Mesenchymal stem cell (in vitro differentiated cells and primary cell): ENCODE measurements around the gene MEGF11.

Experiments
- DNase-seq: peaks from one replicate; pipeline ENCODE4 v3.0.0-alpha.2; 2013
- H2AFZ ChIP-seq: one replicate; pipeline ENCODE4 v1.6.1; 2013; ENCODE audit warnings: low read depth, mild to moderate bottlenecking, control low read depth, inconsistent platforms, low read length, moderate library complexity
- H2AK5ac ChIP-seq: 2 replicates; pipeline ENCODE4 v1.6.1; 2013; ENCODE audit warnings: low read length, moderate library complexity, mild to moderate bottlenecking, inconsistent platforms; ENCODE audit not compliant: severe bottlenecking
- H2BK120ac ChIP-seq: one replicate; pipeline ENCODE4 v1.6.1; 2013; ENCODE audit warnings: low read depth, mild to moderate bottlenecking, inconsistent platforms, low read length, moderate library complexity
- H2BK12ac ChIP-seq, 2 experiments: one replicate each; pipeline ENCODE4 v1.6.1; 2013; ENCODE audit warnings: inconsistent platforms in 2 of 2, low read length in 2 of 2, mild to moderate bottlenecking in 2 of 2, moderate library complexity in 2 of 2, control low read depth in 1 of 2
- H2BK15ac ChIP-seq: one replicate; pipeline ENCODE4 v1.6.1; 2013; ENCODE audit warnings: mild to moderate bottlenecking, low read depth, inconsistent platforms; ENCODE audit not compliant: poor library complexity, severe bottlenecking
- H2BK5ac ChIP-seq: 2 replicates; pipeline ENCODE4 v1.6.1; 2013; ENCODE audit warnings: low read depth, mild to moderate bottlenecking, low read length, control low read depth, inconsistent platforms; ENCODE audit not compliant: poor library complexity, severe bottlenecking
- H3K14ac ChIP-seq, 2 experiments: one replicate each; pipeline ENCODE4 v1.6.1; 2013; ENCODE audit warnings: inconsistent platforms in 2 of 2, low read length in 2 of 2, control low read depth in 1 of 2, mild to moderate bottlenecking in 1 of 2, moderate library complexity in 1 of 2
- H3K18ac ChIP-seq, 2 experiments: one replicate each; pipeline ENCODE4 v1.6.1; 2013; ENCODE audit warnings: inconsistent platforms in 2 of 2, low read length in 2 of 2, control low read depth in 1 of 2, low read depth in 1 of 2, mild to moderate bottlenecking in 1 of 2
- H3K23ac ChIP-seq, 2 experiments: one replicate each; pipeline ENCODE4 v1.6.1; 2013; ENCODE audit warnings: inconsistent platforms in 2 of 2, low read length in 2 of 2, mild to moderate bottlenecking in 2 of 2, moderate library complexity in 2 of 2, control low read depth in 1 of 2
- H3K27ac ChIP-seq: 2 replicates; pipeline ENCODE4 v1.5.1; 2013; ENCODE audit warnings: mild to moderate bottlenecking, moderate library complexity, low read length, control low read depth, inconsistent platforms; ENCODE audit not compliant: poor library complexity, severe bottlenecking
- H3K27me3 ChIP-seq, 2 experiments: 2 replicates each; pipeline versions ENCODE4 v1.6.1 to v1.7.0; 2013; ENCODE audit warnings: low read length in 2 of 2, mild to moderate bottlenecking in 2 of 2, moderate library complexity in 2 of 2, control low read depth in 1 of 2, inconsistent platforms in 1 of 2; ENCODE audit not compliant: control insufficient read depth in 1 of 2, insufficient read depth in 1 of 2
- H3K36me3 ChIP-seq, 2 experiments: 2 replicates each; pipeline versions ENCODE4 v1.6.1 to v1.7.0; 2013; ENCODE audit warnings: low read length in 2 of 2, control low read depth in 1 of 2, inconsistent platforms in 1 of 2, low read depth in 1 of 2, mild to moderate bottlenecking in 1 of 2; ENCODE audit not compliant: insufficient read depth in 2 of 2, control insufficient read depth in 1 of 2
- H3K4ac ChIP-seq, 2 experiments: one replicate each; pipeline ENCODE4 v1.6.1; 2013; ENCODE audit warnings: inconsistent platforms in 2 of 2, low read length in 2 of 2, mild to moderate bottlenecking in 2 of 2, moderate library complexity in 2 of 2, control low read depth in 1 of 2, low read depth in 1 of 2
- H3K4me1 ChIP-seq: 2 replicates; pipeline ENCODE4 v1.6.1; 2013; ENCODE audit warnings: low read depth, low read length, control low read depth; ENCODE audit not compliant: control insufficient read depth, insufficient read depth
- H3K4me2 ChIP-seq: 2 replicates; pipeline ENCODE4 v1.6.1; 2013; ENCODE audit warnings: low read length, mild to moderate bottlenecking, inconsistent platforms; ENCODE audit not compliant: poor library complexity, severe bottlenecking
- H3K4me3 ChIP-seq, 2 experiments: 2 replicates each; pipeline versions ENCODE4 v1.5.1 to v1.7.0; 2013; ENCODE audit warnings: low read length in 2 of 2, mild to moderate bottlenecking in 2 of 2, control low read depth in 1 of 2, low read depth in 1 of 2; ENCODE audit not compliant: insufficient read depth in 1 of 2
- H3K79me1 ChIP-seq: replicated peaks from 2 replicates; pipeline ENCODE4 v1.6.1; 2013; ENCODE audit warnings: mild to moderate bottlenecking, control low read depth, low read length, inconsistent platforms; ENCODE audit not compliant: poor library complexity, severe bottlenecking
- H3K9ac ChIP-seq: 2 replicates; pipeline ENCODE4 v1.7.0; 2013; ENCODE audit warnings: mild to moderate bottlenecking, low read length, moderate library complexity
- H3K9me3 ChIP-seq: 2 replicates; pipeline ENCODE4 v1.7.0; 2013; ENCODE audit warnings: mild to moderate bottlenecking, low read length; ENCODE audit not compliant: control insufficient read depth
- H4K8ac ChIP-seq: one replicate; pipeline ENCODE4 v1.6.1; 2013; ENCODE audit warnings: inconsistent platforms, mild to moderate bottlenecking, low read length, moderate library complexity
- H4K91ac ChIP-seq: one replicate; pipeline ENCODE4 v1.6.1; 2013; ENCODE audit warnings: mild to moderate bottlenecking, low read length, inconsistent platforms
- WGBS: methylation state at CpG from one replicate; pipeline ENCODE4 v1.1.7; 2013; ENCODE audit warnings: mixed read lengths; 5-methylcytosine and 5-hydroxymethylcytosine counted together

The MEGF11 gene

DNA sequence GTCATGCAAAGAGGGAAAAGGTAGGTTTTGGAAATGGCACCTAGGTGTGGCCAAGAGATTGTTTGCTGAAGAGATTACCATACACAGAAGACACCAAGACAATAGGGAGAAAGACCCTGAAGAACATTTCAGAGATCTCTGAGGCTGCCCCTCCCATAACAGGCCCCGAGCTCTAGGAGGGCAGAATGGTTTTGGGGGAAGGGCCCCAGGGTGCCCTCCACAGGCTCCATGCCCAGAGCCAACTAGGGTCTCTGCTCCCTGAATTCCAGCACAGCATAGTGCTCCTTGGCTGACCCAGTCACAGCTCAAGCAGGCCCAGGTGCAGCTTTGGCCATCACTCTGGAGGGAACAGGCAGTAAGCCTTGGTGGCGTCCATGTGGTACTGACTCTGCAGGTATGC is 220.4 kb downstream of the MEGF11 start:
- Histone ChIP-seq H2AFZ (no peak overlapping the region), H3K9me3 (peaks cover 16% of the 10 kb centered on the region), H3K14ac (no peak overlapping the region), H2BK5ac (no peak overlapping the region), H2BK12ac (no peak overlapping the region), H3K4me3 (no peak overlapping the region), H3K18ac (no peak overlapping the region), H3K36me3 (no peaks in the 10 kb centered on the region), H2BK120ac (no peak overlapping the region), H4K8ac (no peak overlapping the region), H3K27ac (no peak overlapping the region), H3K27me3 (peaks cover 49 to 55% of the 10 kb centered on the region in 2 experiments), H3K4me2 (no peak overlapping the region), H3K79me1 (no peaks in the 10 kb centered on the region), H2AK5ac (no peak overlapping the region), H3K23ac (no peak overlapping the region), H4K91ac (no peak overlapping the region), H3K9ac (no peak overlapping the region), H3K4ac (no peak overlapping the region), H2BK15ac (no peak overlapping the region), H3K4me1 (no peaks in the 10 kb centered on the region)
- 83% methylated on average over 2 of the region's 2 CpGs for WGBS
- no peak for DNase-seq

- Histone ChIP-seq H4K91ac (no peak overlapping the region), H2BK12ac (no peak overlapping the region), H2BK5ac (no peak overlapping the region), H3K4me2 (no peak overlapping the region), H2BK120ac (no peak overlapping the region), H3K14ac (no peak overlapping the region), H2BK15ac (no peak overlapping the region), H3K27me3 (peaks cover 44% of the 10 kb centered on the region in 2 experiments), H3K4me1 (peaks cover 1% of the 10 kb centered on the region), H2AK5ac (no peak overlapping the region), H3K36me3 (no peaks in the 10 kb centered on the region), H3K4me3 (no peak overlapping the region), H4K8ac (no peak overlapping the region), H3K23ac (no peak overlapping the region), H3K18ac (no peak overlapping the region), H3K79me1 (no peaks in the 10 kb centered on the region), H3K27ac (no peak overlapping the region), H2AFZ (no peak overlapping the region), H3K9me3 (peaks cover 16% of the 10 kb centered on the region), H3K4ac (no peak overlapping the region), H3K9ac (no peak overlapping the region)
- WGBS = 77% methylated on average over 1 of the region's 1 CpG
- DNase-seq = no peak
Measured at GRCh38 chr15:66032006-66032405, 221.5 kb downstream of the MEGF11 start.

- Histone ChIP-seq H3K4ac (no peak overlapping the region), H2BK120ac (no peak overlapping the region), H2BK15ac (no peak overlapping the region), H3K27me3 (peaks cover 31 to 37% of the 10 kb centered on the region in 2 experiments), H3K14ac (no peak overlapping the region), H2BK12ac (no peak overlapping the region), H2AFZ (no peak overlapping the region), H2AK5ac (no peak overlapping the region), H3K23ac (no peak overlapping the region), H4K91ac (no peak overlapping the region), H3K36me3 (no peaks in the 10 kb centered on the region), H3K18ac (no peak overlapping the region), H3K79me1 (no peaks in the 10 kb centered on the region), H3K27ac (no peak overlapping the region), H4K8ac (no peak overlapping the region), H3K9me3 (peaks cover 16% of the 10 kb centered on the region), H3K4me1 (peaks cover 1% of the 10 kb centered on the region), H3K4me3 (no peak overlapping the region), H3K9ac (no peak overlapping the region), H2BK5ac (no peak overlapping the region), H3K4me2 (no peak overlapping the region)
- no peak for DNase-seq
- WGBS = 73% methylated on average over 4 of the region's 4 CpGs
Measured at GRCh38 chr15:66030650-66031049, 222.9 kb downstream of the MEGF11 start.

GRCh38 chr15:66029650-66030049 is 223.9 kb downstream of the MEGF11 start:
- H3K27me3 ChIP-seq = peaks cover 21 to 39% of the 10 kb centered on the region in 2 experiments
- no peak overlapping the region for H3K4me3 ChIP-seq
- H2BK12ac ChIP-seq = no peak overlapping the region
- H2AFZ ChIP-seq = no peak overlapping the region
- no peaks in the 10 kb centered on the region for H3K79me1 ChIP-seq
- H2AK5ac ChIP-seq = no peak overlapping the region
- no peak overlapping the region for H3K14ac ChIP-seq
- 79% methylated on average over 5 of the region's 5 CpGs for WGBS
- H3K9me3 ChIP-seq = peaks cover 14% of the 10 kb centered on the region
- no peak for DNase-seq
- no peak overlapping the region for H3K9ac ChIP-seq
- H4K8ac ChIP-seq = no peak overlapping the region
- H2BK5ac ChIP-seq = no peak overlapping the region
- H2BK120ac ChIP-seq = no peak overlapping the region
- H3K36me3 ChIP-seq = no peaks in the 10 kb centered on the region
- H3K4me2 ChIP-seq = no peak overlapping the region
- H2BK15ac ChIP-seq = no peak overlapping the region
- H3K18ac ChIP-seq = no peak overlapping the region
- no peak overlapping the region for H4K91ac ChIP-seq
- H3K4me1 ChIP-seq = peaks cover 1% of the 10 kb centered on the region
- no peak overlapping the region for H3K4ac ChIP-seq
- no peak overlapping the region for H3K23ac ChIP-seq
- H3K27ac ChIP-seq = no peak overlapping the region
